GM06990 (cell line): ENCODE results near the gene TMTC3.

ENCODE experiments used
- DNase-seq: peaks from one replicate; pipeline ENCODE4 v3.0.0-alpha.2; 2011; ENCODE audit not compliant: insufficient read length; ENCODE audit errors: extremely low read depth
- H3K27me3 ChIP-seq: replicated peaks from 2 replicates; pipeline ENCODE4 v1.6.0; 2011; ENCODE audit warnings: low read length; ENCODE audit not compliant: control insufficient read depth, insufficient read depth
- H3K36me3 ChIP-seq: 2 replicates; pipeline ENCODE4 v1.5.1; 2011; ENCODE audit warnings: low read length; ENCODE audit not compliant: control insufficient read depth, insufficient read depth
- H3K4me3 ChIP-seq: replicated peaks from 2 replicates; pipeline ENCODE4 v1.5.1; 2011; ENCODE audit warnings: low read depth, mild to moderate bottlenecking, control low read depth, low read length
- CTCF ChIP-seq: IDR thresholded peaks from 2 replicates; pipeline ENCODE4 v1.5.1; 2011; ENCODE audit warnings: low read length, control low read depth, mild to moderate bottlenecking, inconsistent platforms; ENCODE audit not compliant: insufficient read depth, poor library complexity, severe bottlenecking

TMTC3 gene

DNA sequence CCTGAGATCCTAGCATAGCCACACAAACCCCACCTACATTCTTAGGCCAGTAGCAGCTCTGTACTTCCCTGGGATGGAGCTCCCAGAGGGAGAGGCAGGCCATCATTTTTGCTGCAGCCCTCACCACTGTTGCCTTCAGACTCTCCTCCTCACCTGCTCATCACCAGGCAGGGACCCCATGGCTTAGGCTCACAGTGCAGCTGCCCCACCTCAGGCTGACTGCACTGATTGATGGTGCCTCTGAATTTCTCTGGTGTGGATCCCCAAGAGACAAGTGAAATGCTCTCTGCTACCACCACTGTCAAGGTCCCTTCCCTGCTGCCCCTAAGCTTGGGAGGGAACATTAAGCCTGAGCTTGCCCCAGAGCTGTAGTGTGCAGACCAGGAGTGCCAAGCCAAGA, 76.2 kb downstream of the TMTC3 start:
- Histone ChIP-seq H3K27me3 (no peaks in the 10 kb centered on the region), H3K36me3 (no peaks in the 10 kb centered on the region), H3K4me3 (no peak overlapping the region)
- no peak for DNase-seq
- no peak for TF ChIP-seq CTCF

- Histone ChIP-seq H3K4me3 (no peak overlapping the region), H3K27me3 (no peaks in the 10 kb centered on the region), H3K36me3 (no peaks in the 10 kb centered on the region)
- no peak for DNase-seq
- no peak for TF ChIP-seq CTCF
Measured at GRCh38 chr12:88219861-88220260, 77.8 kb downstream of the TMTC3 start.

DNA sequence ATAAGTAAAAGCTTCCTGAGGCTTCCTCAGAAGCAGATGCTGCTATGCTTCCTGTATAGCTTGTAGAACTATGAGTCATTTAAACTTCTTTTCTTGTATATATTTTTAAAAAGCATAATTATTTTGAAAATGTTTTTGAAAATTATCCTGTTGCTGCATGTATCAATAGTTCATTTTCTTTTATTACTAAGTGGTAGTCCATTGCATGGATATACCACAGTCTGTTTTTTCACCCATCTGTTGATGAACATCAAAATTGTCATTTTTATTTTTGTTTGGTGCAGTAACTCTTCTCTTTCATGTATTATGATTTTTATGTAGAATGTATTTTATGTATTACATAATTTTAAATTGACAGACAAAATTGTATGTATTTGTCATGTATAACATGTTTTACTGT, 81.4 kb downstream of the TMTC3 start:
- Histone ChIP-seq H3K4me3 (no peak overlapping the region), H3K36me3 (no peaks in the 10 kb centered on the region), H3K27me3 (no peaks in the 10 kb centered on the region)
- TF ChIP-seq CTCF: no peak
- no peak for DNase-seq

DNA sequence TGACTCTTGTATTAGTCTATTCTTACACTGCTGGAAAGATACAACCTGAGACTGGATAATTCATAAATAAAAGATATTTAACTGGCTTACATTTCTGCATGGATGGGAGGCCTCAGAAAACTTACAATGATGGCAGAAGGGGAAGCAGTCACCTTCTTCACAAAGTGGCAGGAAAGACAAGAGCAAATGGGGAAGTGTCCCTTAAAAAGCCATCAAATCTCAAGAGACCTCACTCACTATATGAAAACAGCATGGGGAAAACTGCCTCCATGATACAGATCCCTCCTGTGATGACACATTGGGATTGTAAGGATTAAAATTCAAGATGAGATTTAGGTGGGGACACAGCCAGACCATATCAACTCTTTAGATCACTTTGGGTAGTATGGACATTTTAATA, 83.7 kb downstream of the TMTC3 start:
- no peaks in the 10 kb centered on the region for H3K27me3 ChIP-seq
- DNase-seq: no peak
- TF ChIP-seq CTCF: no peak
- no peaks in the 10 kb centered on the region for H3K36me3 ChIP-seq
- H3K4me3 ChIP-seq: no peak overlapping the region

- no peak for DNase-seq
- TF ChIP-seq CTCF: no peak
- Histone ChIP-seq H3K36me3 (no peaks in the 10 kb centered on the region), H3K4me3 (no peak overlapping the region), H3K27me3 (no peaks in the 10 kb centered on the region)
Measured at GRCh38 chr12:88227263-88227662, 85.2 kb downstream of the TMTC3 start.

DNA sequence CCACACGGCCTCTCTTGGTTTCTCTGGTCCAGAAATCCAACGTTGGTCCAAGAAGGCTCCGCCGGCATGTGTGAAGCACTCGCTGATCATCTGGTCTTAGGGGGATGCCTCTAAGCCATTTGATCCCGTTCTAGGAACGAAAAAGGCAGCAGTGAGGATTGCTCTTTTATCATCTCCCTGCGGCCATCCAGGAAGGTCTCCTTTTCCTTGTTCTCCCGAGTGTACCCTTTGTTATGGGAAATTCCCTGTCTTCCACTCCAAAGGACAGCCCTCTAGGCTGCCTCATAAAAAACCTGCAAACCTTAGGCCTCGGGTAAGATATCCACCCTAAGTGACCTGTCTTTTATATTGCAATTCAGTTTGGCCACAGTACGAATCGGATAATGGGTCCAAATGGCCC, 85.8 kb downstream of the TMTC3 start:
- TF ChIP-seq CTCF: no peak
- Histone ChIP-seq H3K27me3 (no peaks in the 10 kb centered on the region), H3K36me3 (no peaks in the 10 kb centered on the region), H3K4me3 (no peak overlapping the region)
- no peak for DNase-seq
